Measurements from ENCODE around the gene CDH1.
"Not testable (repeated sequence)": the region's sequence is repeated elsewhere in the genome, so short reads cannot be mapped to it uniquely, and the experiment has no call there.

Gene CDH1

DNA sequence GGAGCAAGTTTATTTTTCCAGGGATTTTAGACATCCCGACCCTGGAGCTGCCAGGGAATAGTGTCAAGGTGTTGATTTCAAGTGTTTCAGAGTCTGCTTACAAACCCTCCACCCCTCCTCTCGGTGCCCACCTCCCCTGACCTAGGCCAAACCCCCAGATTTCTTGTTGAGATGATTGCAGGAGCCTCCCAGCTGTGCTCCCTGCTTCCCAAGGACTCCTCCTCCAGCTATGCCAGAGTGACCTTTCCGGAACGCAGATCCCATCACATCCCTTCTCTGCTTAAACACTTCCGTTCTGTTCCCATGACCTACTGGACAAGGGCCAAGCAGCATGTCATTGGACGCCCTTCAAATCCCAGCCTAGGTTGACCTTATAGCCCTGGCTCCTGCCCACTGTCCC lies 23.7 kb upstream of the CDH1 start:
- Mint-ChIP-seq H3K27ac (peak overlapping the region in 2 of 3 experiments; percentile 2 to 4), H3K36me3 (ENCODE audit: low read depth) (no peaks in the 10 kb centered on the region), H3K4me3 (no peak overlapping the region), H3K27me3 (ENCODE audit: low read depth) (peaks cover 20% of the 10 kb centered on the region), H3K4me1 (peaks cover 18% of the 10 kb centered on the region), H3K9me3 (no peaks in the 10 kb centered on the region)
- TF ChIP-seq, protein P1, sequence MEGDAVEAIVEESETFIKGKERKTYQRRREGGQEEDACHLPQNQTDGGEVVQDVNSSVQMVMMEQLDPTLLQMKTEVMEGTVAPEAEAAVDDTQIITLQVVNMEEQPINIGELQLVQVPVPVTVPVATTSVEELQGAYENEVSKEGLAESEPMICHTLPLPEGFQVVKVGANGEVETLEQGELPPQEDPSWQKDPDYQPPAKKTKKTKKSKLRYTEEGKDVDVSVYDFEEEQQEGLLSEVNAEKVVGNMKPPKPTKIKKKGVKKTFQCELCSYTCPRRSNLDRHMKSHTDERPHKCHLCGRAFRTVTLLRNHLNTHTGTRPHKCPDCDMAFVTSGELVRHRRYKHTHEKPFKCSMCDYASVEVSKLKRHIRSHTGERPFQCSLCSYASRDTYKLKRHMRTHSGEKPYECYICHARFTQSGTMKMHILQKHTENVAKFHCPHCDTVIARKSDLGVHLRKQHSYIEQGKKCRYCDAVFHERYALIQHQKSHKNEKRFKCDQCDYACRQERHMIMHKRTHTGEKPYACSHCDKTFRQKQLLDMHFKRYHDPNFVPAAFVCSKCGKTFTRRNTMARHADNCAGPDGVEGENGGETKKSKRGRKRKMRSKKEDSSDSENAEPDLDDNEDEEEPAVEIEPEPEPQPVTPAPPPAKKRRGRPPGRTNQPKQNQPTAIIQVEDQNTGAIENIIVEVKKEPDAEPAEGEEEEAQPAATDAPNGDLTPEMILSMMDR (IDR thresholded peaks at IDR 0.05; ENCODE audit: unreplicated experiment in 3 of 3) = no peak

DNA sequence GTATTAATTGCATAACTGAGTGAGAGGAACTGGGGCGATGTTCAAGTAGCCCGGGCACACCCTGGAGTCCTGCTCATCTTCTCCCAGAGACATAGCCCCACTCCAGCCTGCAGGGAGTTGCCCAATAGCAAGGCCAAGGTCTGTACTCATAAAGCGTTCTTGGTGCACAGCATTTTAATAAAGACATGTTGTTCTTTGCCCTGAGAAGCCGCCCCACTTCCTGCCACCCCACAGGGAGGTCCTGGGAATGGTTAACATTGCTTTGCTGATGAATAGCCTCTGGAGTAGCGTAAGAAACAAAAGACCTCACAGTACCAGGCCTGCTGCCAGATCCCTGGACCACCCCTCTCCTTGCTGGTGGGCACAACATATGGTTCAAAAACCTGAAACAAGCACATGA lies 21.6 kb upstream of the CDH1 start:
- Mint-ChIP-seq H3K4me3 (no peak overlapping the region), H3K27me3 (ENCODE audit: low read depth) (peaks cover 15% of the 10 kb centered on the region), H3K9me3 (no peaks in the 10 kb centered on the region), H3K4me1 (peaks cover 14% of the 10 kb centered on the region), H3K27ac (peak overlapping the region in 1 of 3 experiments; percentile 41), H3K36me3 (ENCODE audit: low read depth) (no peaks in the 10 kb centered on the region)
- TF ChIP-seq, protein P1 (IDR thresholded peaks at IDR 0.05; ENCODE audit: unreplicated experiment in 3 of 3) = no peak

GRCh38 chr16:68716516-68716915 lies 20.6 kb upstream of the CDH1 start:
- not testable (repeated sequence) for H3K27me3 Mint-ChIP-seq (ENCODE audit: low read depth); H3K36me3 Mint-ChIP-seq (ENCODE audit: low read depth); H3K9me3 Mint-ChIP-seq; H3K4me3 Mint-ChIP-seq; H3K27ac Mint-ChIP-seq
- peaks cover 12% of the 10 kb centered on the region for H3K4me1 Mint-ChIP-seq

DNA sequence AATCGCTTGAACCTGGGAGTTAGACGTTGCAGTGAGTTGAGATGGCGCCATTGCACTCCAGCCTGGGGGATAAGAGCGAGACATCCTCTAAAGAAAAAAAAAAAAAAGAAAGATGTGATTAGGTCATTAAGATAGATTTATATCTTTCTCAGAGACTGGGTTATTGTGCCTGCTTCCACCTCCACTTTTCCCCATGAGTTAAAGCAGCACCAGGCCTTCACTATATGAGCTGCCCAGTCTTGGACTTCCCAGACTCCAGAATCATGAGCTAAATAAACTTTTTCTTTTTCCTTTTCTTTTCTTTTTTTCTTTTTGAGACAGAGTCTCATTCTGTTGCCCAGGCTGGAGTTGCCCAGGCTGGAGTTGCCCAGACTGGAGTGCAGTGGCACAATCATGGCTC lies 19.4 kb upstream of the CDH1 start:
- no peak overlapping the region for H3K4me3 Mint-ChIP-seq
- TF ChIP-seq, protein P1 (IDR thresholded peaks at IDR 0.05; ENCODE audit: unreplicated experiment in 3 of 3) = no peak
- peaks cover 7% of the 10 kb centered on the region for H3K27me3 Mint-ChIP-seq (ENCODE audit: low read depth)
- H3K27ac Mint-ChIP-seq = no peak overlapping the region
- no peaks in the 10 kb centered on the region for H3K9me3 Mint-ChIP-seq
- peaks cover 10% of the 10 kb centered on the region for H3K4me1 Mint-ChIP-seq
- H3K36me3 Mint-ChIP-seq (ENCODE audit: low read depth) = no peaks in the 10 kb centered on the region

- Mint-ChIP-seq H3K27me3 (ENCODE audit: low read depth) (peaks cover 4% of the 10 kb centered on the region), H3K4me3 (no peak overlapping the region)
Observed at GRCh38 chr16:68718590-68718989, 18.5 kb upstream of the CDH1 start.

GRCh38 chr16:68719993-68720489 lies 17.1 kb upstream of the CDH1 start:
- H3K27me3 Mint-ChIP-seq (ENCODE audit: low read depth) = peaks cover 4% of the 10 kb centered on the region
- no peaks in the 10 kb centered on the region for H3K36me3 Mint-ChIP-seq (ENCODE audit: low read depth)
- no peaks in the 10 kb centered on the region for H3K9me3 Mint-ChIP-seq
- TF ChIP-seq, protein P1 (IDR thresholded peaks at IDR 0.05; ENCODE audit: unreplicated experiment in 3 of 3) = no peak
- H3K4me3 Mint-ChIP-seq = no peak overlapping the region
- no peaks in the 10 kb centered on the region for H3K4me1 Mint-ChIP-seq
- H3K27ac Mint-ChIP-seq = no peak overlapping the region

More at GRCh38 chr16:68718590-68718989, 18.5 kb upstream of the CDH1 start:
- H3K27ac Mint-ChIP-seq = no peak overlapping the region
- no peaks in the 10 kb centered on the region for H3K9me3 Mint-ChIP-seq
- TF ChIP-seq, protein P1 (IDR thresholded peaks at IDR 0.05; ENCODE audit: unreplicated experiment in 3 of 3) = no peak
- peaks cover 1% of the 10 kb centered on the region for H3K4me1 Mint-ChIP-seq
- no peaks in the 10 kb centered on the region for H3K36me3 Mint-ChIP-seq (ENCODE audit: low read depth)
